ENCODE results near the gene C16orf46. TPM values are rescaled to one million over a fixed set of nuclear protein-coding genes. Genes with fewer than 3 reads are reported as not detected.
"Not testable (repeated sequence)": the region's sequence is repeated elsewhere in the genome, so short reads cannot be mapped to it uniquely, and the experiment has no call there.

Gene C16orf46, protein sequence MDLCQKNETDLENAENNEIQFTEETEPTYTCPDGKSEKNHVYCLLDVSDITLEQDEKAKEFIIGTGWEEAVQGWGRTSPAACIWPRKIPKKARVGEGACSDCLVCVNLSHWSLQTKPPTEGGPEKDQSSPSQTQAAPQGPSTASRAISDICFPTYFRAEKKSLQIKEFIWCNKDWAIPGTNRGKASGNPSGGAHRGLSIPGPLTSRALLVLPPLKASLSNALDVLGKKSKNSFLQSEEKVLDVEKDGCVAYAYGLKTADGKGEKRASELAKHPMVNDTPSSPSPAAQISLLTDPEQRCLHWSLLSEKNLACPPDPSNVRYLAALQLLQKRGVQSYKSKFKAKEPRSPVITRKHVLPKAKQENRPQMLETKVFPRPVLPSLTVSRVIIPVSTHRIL
- total RNA-seq, result under 1 TPM in 1 of 2 donors, not detected in 1; 0.54 TPM

DNA sequence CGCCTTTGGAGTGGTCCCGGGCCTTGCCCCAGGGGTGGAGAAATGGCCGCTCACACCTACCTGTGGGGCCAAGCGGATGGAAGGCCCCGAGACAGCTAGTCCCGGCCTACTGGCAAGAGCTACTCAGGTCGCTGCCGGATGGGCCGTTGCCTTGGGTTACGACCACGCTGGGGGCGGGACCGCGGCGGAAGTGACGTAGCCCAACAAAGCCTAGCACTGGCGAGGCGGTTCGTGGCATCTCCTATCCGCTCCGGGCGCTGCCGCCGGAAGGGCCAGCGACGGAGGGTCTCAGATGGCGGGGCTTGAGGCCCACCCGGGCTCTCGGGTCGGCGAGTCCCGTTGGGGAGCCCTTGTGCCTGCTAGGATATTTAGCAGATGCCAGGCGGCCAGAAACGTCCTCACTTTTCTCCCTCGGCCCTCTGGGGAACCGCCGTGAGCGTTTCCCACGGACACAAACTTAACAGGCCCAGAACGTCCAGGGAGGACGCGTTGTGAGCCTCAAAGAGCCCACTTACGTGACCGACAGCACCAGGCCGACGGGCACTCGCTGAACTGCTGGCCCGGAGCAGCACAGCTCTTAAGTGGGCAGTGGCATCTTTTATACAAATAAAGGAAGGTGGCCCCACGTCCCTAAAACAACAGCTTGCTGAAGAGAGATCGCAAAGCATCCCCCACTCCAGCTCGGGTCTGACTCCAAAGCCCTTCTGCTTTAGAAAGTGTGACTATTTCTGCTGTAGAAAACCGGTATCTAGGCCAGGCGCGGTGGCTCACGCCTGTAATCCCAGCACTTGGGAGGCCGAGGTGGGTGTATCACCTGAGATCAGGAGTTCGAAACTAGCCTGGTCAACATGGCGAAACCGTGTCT is at the start of gene C16orf46:
Gene C16orf46 (minus strand): TSS at position 163 of the 865 bp plus-strand sequence. CDS start 13,283 bp downstream, outside the sequence.
- no peaks in the 10 kb centered on the region for H3K9me3 Mint-ChIP-seq
- H3K4me3 Mint-ChIP-seq, result no peak within 1 kb of the TSS
- no peaks in the 10 kb centered on the region for H3K27me3 Mint-ChIP-seq
- no peaks in the 10 kb centered on the region for H3K4me1 Mint-ChIP-seq
- peak; percentile 94 for ATAC-seq (replicated peaks)
- H3K27ac Mint-ChIP-seq, result no peak within 1 kb of the TSS
- H3K36me3 Mint-ChIP-seq (ENCODE audit: low read depth), result no peaks in the 10 kb centered on the region

DNA sequence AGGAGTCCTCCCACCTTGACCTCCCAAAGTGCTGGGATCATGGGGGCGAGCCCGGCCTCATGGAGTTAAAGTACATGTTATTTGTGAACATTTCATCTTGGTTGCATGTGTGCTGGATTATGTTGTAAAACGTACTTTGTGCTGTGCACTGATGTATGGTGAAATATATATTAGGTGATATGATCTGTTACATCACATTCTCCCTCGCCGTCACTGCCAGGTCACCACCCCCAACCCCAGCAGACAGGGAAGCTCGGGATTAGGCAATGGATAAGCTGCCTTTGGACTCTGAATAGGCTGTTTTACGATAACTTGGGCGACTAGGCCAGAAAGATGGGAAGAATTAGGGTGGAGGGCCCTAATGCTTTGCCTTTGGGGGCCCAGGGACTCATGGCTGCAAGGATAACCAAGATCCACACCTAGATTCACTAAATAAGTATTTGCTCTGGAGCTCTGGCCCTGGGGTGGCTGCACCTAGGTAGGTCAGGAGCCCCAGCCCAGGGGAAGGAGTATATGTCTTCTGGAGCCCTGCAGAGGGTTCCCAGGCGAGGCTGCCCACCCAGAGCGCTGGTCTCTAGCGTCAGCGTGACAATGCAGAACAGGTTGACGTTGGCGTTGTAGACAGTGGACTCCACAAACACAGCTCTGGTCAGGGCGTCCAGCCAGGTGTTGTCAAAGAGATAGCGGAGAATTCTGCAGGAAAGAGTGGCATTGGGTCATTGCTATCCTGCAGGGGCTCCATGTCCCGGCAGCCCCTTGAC is 46.2 kb upstream of the C16orf46 start:
- Mint-ChIP-seq H3K4me1 (no peaks in the 10 kb centered on the region), H3K9me3 (no peaks in the 10 kb centered on the region), H3K27ac (no peak overlapping the region), H3K4me3 (no peak overlapping the region), H3K27me3 (peaks cover 5% of the 10 kb centered on the region), H3K36me3 (ENCODE audit: low read depth) (no peaks in the 10 kb centered on the region)
- no peak for ATAC-seq (replicated peaks)

DNA sequence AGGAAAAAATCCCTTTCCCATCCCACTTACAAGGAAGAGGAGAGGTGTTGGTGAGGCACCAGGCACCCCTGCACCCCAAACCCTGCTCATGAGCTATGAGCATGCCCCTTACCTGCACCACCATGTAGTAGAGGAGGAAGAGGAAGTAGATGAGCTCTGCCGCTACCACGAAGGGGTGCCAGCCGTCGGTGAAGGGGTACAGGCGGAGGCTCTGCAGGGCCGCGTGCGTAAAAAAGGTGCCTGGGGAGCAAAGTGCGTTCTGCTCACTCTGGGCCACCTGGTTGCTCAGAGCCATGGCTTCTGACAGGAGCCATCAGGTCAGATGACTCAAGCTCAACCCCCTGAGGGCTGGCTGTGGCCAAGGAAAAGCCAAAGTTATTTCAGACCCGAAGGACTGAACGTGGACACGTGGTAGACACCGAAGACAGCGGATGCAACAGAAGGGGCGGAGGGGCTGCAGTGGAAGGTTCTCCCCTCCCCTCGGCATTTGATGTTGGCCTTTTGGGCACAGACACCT is 44.5 kb upstream of the C16orf46 start:
- no peaks in the 10 kb centered on the region for H3K9me3 Mint-ChIP-seq
- H3K4me3 Mint-ChIP-seq, result no peak overlapping the region
- H3K27ac Mint-ChIP-seq, result no peak overlapping the region
- ATAC-seq (replicated peaks), result no peak
- no peaks in the 10 kb centered on the region for H3K36me3 Mint-ChIP-seq (ENCODE audit: low read depth)
- no peaks in the 10 kb centered on the region for H3K4me1 Mint-ChIP-seq
- H3K27me3 Mint-ChIP-seq, result peaks cover 5% of the 10 kb centered on the region

DNA sequence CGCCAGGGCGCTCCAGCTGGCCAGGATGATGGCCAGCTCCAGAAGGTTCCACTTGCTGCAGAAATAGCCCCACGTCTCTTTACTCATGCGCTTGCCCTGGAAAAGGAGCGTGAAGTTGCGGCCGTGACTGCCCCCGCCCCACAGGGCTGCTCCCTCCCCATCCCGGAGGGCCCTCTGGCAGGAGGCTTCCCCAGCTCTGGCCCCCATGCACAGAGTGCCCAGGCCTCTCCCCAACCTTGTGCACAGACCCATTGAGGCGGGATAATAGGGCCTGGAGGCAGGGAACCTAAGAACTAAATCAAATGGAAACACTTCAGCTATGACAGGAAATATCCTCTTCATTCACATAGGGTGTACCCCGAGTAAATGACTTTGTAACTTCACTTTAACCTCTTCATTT is 40.4 kb upstream of the C16orf46 start:
- no peaks in the 10 kb centered on the region for H3K4me1 Mint-ChIP-seq
- H3K27ac Mint-ChIP-seq, result no peak overlapping the region
- H3K27me3 Mint-ChIP-seq, result peaks cover 5% of the 10 kb centered on the region
- H3K36me3 Mint-ChIP-seq (ENCODE audit: low read depth), result no peaks in the 10 kb centered on the region
- no peak overlapping the region for H3K4me3 Mint-ChIP-seq
- no peaks in the 10 kb centered on the region for H3K9me3 Mint-ChIP-seq
- no peak for ATAC-seq (replicated peaks)

DNA sequence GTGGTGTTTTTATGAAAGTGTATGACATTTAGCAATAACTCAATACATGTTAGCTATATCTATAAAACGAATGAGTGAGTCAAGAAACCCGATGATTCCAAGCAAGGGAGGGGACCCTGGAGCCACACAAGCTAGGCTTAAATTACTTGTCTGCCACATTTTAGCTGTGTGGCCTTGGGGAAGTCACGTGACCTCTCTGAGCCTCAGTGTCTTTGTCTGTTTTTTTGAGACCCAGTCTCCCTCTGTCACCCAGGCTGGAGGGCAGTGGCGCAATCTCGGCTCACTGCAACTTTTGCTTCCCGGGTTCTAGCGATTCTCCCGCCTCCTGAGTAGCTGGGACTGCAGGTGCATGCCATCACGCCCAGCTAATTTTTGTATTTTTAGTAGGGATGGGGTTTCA is 39.2 kb upstream of the C16orf46 start:
- no peaks in the 10 kb centered on the region for H3K36me3 Mint-ChIP-seq (ENCODE audit: low read depth)
- no peak for ATAC-seq (replicated peaks)
- peaks cover 5% of the 10 kb centered on the region for H3K27me3 Mint-ChIP-seq
- H3K4me1 Mint-ChIP-seq, result no peaks in the 10 kb centered on the region
- H3K4me3 Mint-ChIP-seq, result no peak overlapping the region
- no peak overlapping the region for H3K27ac Mint-ChIP-seq
- no peaks in the 10 kb centered on the region for H3K9me3 Mint-ChIP-seq

DNA sequence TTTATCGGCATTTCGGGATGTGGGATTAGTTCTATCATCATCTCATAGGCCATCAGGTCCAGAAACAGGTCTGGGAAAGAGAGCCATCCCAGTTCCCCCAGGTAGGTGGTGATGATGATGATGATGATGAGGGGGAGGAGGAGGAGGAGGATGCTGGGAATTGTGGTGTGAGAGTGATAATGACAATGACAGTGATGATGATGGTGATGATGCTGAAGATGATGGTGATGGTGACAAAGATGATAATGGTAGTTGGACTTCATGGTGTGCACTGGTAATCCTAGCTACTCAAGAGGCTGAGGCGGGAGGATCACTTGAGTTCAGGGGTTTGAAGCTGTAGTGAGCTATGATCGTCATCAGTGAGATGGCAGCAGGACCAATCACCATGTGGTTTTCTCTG is 35.4 kb upstream of the C16orf46 start:
- no peaks in the 10 kb centered on the region for H3K9me3 Mint-ChIP-seq
- peaks cover 5% of the 10 kb centered on the region for H3K27me3 Mint-ChIP-seq
- H3K36me3 Mint-ChIP-seq (ENCODE audit: low read depth), result no peaks in the 10 kb centered on the region
- no peak for ATAC-seq (replicated peaks)
- H3K27ac Mint-ChIP-seq, result no peak overlapping the region
- H3K4me1 Mint-ChIP-seq, result no peaks in the 10 kb centered on the region
- H3K4me3 Mint-ChIP-seq, result no peak overlapping the region

DNA sequence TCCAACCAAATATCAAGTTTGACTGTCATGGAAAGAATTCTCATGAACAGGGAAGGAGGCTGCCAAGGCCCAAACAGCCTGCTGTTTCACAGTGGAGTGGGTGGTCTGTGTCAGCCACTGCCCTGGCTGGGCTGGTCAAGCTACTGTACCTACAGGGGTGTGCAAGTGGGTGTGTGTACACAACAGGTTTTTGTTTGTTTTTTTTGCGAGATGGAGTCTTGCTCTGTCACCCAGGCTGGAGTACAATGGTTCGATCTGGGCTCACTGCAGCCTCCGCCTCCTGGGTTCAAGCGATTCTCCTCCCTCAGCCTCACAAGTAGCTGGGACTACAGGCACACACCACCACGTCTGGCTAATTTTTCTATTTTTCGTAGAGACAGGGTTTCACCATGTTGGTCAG is 32.2 kb upstream of the C16orf46 start:
- H3K36me3 Mint-ChIP-seq (ENCODE audit: low read depth); ATAC-seq (replicated peaks); H3K4me3 Mint-ChIP-seq; H3K4me1 Mint-ChIP-seq; H3K27ac Mint-ChIP-seq; H3K27me3 Mint-ChIP-seq; H3K9me3 Mint-ChIP-seq: not testable (repeated sequence)

DNA sequence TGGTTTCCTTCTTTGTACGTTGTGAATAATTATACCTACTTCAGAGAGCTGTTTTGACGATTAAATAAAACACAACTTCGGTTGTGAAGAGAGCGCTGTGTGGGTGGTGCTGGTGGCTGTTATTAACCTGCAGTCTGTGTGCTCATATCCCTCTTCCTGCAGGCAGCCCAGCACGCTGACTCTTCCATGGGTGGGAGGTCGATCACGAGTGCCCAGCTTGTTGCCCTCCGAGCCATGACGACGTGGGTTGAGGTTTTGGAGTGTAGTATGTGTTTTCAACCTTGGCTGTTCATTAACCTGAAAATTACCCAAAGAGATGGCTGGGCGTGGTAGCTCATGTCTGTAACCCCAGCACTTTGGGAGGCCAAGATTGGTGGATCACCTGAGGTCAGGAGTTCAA is 30.5 kb upstream of the C16orf46 start:
- Mint-ChIP-seq H3K27ac (no peak overlapping the region), H3K4me1 (no peaks in the 10 kb centered on the region), H3K27me3 (peaks cover 10% of the 10 kb centered on the region), H3K4me3 (no peak overlapping the region), H3K9me3 (no peaks in the 10 kb centered on the region), H3K36me3 (ENCODE audit: low read depth) (no peaks in the 10 kb centered on the region)
- ATAC-seq (replicated peaks), result peak; percentile 42

DNA sequence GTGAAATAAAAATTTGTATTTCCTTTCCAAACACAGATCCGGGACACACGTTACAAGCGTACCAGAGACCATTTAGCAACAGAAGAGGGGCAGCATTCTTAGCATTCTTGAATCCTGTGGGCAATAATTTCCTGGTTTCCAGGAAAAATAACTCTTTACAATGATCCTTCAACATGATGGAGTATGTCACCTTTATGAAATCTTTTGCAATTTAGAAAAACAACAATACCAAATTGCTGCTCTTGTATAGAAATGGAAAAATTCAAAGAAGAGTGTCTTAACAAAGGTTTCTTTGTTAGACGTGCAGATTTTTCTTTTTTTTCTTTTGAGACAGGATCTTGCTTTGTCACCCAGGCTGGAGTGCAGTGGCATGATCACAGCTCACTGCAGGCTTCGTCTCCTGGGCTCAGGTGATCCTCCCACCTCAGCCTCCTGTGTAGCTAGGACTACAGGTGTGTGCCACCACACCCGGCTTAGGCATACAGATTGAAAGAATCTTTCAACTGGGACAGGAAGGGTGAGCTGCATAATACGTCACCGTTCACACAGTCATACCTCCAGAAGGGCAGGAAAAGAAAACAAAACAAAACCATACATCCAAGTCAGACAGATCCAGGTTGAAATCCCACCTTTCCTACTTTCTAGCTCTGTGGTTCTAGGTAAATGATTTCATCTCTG is 29.9 kb upstream of the C16orf46 start:
- no peak overlapping the region for H3K4me3 Mint-ChIP-seq
- H3K27ac Mint-ChIP-seq, result no peak overlapping the region
- ATAC-seq (replicated peaks), result peak; percentile 47
- no peaks in the 10 kb centered on the region for H3K9me3 Mint-ChIP-seq
- no peaks in the 10 kb centered on the region for H3K36me3 Mint-ChIP-seq (ENCODE audit: low read depth)
- no peaks in the 10 kb centered on the region for H3K4me1 Mint-ChIP-seq
- H3K27me3 Mint-ChIP-seq, result peaks cover 10% of the 10 kb centered on the region

DNA sequence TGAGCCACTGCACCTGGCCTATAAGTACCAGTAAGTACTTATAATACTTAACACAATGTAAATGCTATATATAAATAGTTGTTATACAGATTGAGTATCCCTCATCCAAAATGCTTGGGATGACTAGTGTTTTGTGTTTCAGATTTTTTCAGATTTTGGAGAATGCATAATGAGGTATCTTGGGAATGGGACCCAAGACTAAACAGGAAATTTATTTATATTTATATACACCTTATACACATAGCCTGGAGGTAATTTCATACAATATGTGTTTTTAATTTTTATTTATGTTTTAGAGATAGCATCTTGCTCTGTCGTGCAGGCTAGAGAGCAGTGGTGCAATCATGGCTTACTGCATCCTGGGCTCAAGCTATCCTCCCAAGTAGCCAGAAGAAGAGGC is 28.9 kb upstream of the C16orf46 start:
- no peaks in the 10 kb centered on the region for H3K36me3 Mint-ChIP-seq (ENCODE audit: low read depth)
- ATAC-seq (replicated peaks), result no peak

DNA sequence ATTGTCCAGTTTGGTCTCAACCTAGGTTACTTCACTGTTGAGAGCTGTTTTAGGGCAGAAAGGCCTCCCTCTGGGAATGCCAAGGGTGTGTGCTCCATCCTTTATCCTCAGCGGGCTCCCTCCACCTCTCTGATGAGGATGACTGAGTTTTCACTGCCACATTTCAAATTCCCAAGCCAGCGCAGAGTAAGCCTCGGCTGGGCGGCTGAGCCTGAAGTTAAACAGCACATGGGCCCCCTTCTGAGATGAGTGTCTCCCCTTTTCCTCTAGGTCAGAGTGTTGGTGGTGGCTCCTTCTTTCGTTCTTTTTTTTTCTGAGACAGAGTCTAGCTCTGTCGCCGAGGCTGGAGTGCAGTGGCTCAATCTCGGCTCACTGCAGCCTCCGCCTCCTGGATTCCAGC is 24.7 kb upstream of the C16orf46 start:
- H3K36me3 Mint-ChIP-seq (ENCODE audit: low read depth), result no peaks in the 10 kb centered on the region
- peaks cover 4% of the 10 kb centered on the region for H3K27me3 Mint-ChIP-seq
- peaks cover under 1% of the 10 kb centered on the region for H3K4me1 Mint-ChIP-seq
- no peak overlapping the region for H3K27ac Mint-ChIP-seq
- H3K4me3 Mint-ChIP-seq, result no peak overlapping the region
- ATAC-seq (replicated peaks), result no peak
- H3K9me3 Mint-ChIP-seq, result peaks cover under 1% of the 10 kb centered on the region

More for the DNA sequence above, 28.9 kb upstream of the C16orf46 start:
- H3K27me3 Mint-ChIP-seq, result peaks cover 10% of the 10 kb centered on the region
- no peaks in the 10 kb centered on the region for H3K4me1 Mint-ChIP-seq
- H3K9me3 Mint-ChIP-seq, result no peaks in the 10 kb centered on the region
- no peak overlapping the region for H3K4me3 Mint-ChIP-seq
- no peak overlapping the region for H3K27ac Mint-ChIP-seq

DNA sequence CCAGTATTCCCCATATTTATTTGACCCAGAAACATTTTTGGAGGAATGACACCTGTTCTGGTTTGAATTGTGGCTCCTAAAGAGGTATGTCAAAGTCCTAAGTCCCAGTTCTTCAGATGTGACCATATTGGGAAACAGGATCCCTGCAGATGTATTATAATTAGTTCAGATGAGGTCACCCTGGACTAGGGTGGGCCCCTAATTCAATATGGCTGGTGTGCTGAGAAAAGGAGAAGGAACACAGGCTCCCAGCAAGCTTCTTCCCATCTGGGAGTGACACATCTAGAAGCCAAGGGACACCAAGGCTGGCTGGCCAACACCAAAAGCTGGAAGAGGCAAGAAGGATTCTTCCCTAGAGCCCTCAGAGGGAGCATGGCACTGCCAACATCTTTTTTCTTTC is 22.9 kb upstream of the C16orf46 start:
- H3K9me3 Mint-ChIP-seq, result peaks cover 5% of the 10 kb centered on the region
- no peak for ATAC-seq (replicated peaks)
- no peak overlapping the region for H3K4me3 Mint-ChIP-seq
- H3K4me1 Mint-ChIP-seq, result peaks cover 6% of the 10 kb centered on the region
- H3K36me3 Mint-ChIP-seq (ENCODE audit: low read depth), result no peaks in the 10 kb centered on the region
- no peak overlapping the region for H3K27ac Mint-ChIP-seq
- H3K27me3 Mint-ChIP-seq, result peaks cover 4% of the 10 kb centered on the region

DNA sequence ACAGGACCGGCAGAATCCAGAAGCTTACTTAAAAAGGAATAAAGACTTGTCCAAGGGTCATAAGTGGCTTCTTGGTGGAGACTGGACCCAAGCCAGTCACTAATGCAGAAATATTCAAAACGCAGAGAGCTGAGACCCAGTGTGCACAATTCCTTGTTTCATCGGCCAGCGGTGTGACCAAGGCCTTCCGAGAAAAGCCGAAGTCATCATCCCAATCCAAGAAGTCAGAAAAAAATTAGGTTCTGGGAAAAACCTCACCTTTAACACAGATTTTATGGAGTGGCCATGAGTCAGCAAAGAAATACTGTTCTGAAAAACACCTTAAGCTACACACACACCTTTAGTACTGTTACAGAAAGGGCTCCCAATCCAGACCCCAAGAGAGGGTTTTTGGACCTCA is 20.2 kb upstream of the C16orf46 start:
- no peak for ATAC-seq (replicated peaks)
- Mint-ChIP-seq H3K27ac (no peak overlapping the region), H3K36me3 (ENCODE audit: low read depth) (no peaks in the 10 kb centered on the region), H3K4me3 (peak overlapping the region; percentile 68), H3K9me3 (peaks cover 5% of the 10 kb centered on the region), H3K4me1 (peaks cover 6% of the 10 kb centered on the region), H3K27me3 (no peaks in the 10 kb centered on the region)

DNA sequence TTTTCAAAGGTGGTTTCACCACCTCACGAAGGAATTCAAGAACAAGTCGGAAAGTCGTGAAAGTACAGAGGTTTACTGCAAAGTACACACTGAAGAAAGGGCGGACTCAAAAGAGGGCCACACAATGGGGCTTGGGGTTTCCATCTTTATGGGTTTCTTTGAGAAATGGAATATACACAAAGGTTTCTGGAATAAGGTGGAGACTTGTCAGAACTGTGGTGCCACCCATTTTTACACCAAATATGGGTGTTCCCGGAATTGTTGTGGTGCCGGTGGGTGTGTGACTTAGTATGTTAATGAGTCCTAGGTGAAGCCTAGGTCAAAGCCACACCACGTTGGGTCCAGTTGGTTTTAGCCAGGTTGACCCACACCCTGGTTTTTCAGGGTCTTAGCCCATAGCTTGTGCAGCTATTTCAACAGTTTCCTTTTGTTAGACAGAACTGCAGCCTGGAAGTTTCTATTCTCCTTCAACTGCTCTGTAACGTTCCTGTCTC is 19.7 kb upstream of the C16orf46 start:
- no peaks in the 10 kb centered on the region for H3K27me3 Mint-ChIP-seq
- peaks cover 6% of the 10 kb centered on the region for H3K4me1 Mint-ChIP-seq
- H3K9me3 Mint-ChIP-seq, result peaks cover 5% of the 10 kb centered on the region
- H3K4me3 Mint-ChIP-seq, result peak overlapping the region; percentile 68
- ATAC-seq (replicated peaks), result no peak
- H3K36me3 Mint-ChIP-seq (ENCODE audit: low read depth), result no peaks in the 10 kb centered on the region
- peak overlapping the region; percentile 15 for H3K27ac Mint-ChIP-seq

Data from activated T-helper 17 cell treated with anti-CD3 and anti-CD28 coated beads, Interleukin-2, amount 50 U/mL, for 72 hours (primary cell).